Activated CD4-positive, alpha-beta T cell treated with anti-CD3 and anti-CD28 coated beads, Interleukin-2, amount 10 ng/mL, durations not matched to agents 7 days and 5 days (primary cell): ENCODE data around the gene CYP39A1. TPM values are rescaled to one million over a fixed set of nuclear protein-coding genes. Genes with fewer than 3 reads are reported as not detected.
A peak's percentile ranks its signal among the peaks of the same experiment; 100 is the strongest.

Source experiments
- CTCF ChIA-PET: fragments of 350-600 bp; sonication (Branson Sonifier 250); formaldehyde crosslinking; loops from one replicate; lab custom pipeline; 2021; ENCODE audit warnings: antibody characterized with exemption; lab: Charles Lee
- POLR2A ChIA-PET: fragments of 350-600 bp; sonication (Branson Sonifier 250); formaldehyde crosslinking; loops from one replicate; lab custom pipeline; 2021; ENCODE audit warnings: antibody characterized with exemption; lab: Charles Lee
- DNase-seq: peaks from one replicate; pipeline ENCODE4 v3.0.0-alpha.2; 2020
- H3K27ac Mint-ChIP-seq: one replicate; pipeline ENCODE4 v1.8.0; 2021; ENCODE audit warnings: mild to moderate bottlenecking, moderate library complexity, mixed read lengths
- H3K27me3 Mint-ChIP-seq: one replicate; pipeline ENCODE4 v1.8.0; 2021; ENCODE audit warnings: mixed read lengths
- H3K36me3 Mint-ChIP-seq: one replicate; pipeline ENCODE4 v1.8.0; 2021; ENCODE audit warnings: low read depth, mixed read lengths
- H3K4me1 Mint-ChIP-seq: one replicate; pipeline ENCODE4 v1.8.0; 2021; ENCODE audit warnings: mixed read lengths
- H3K4me3 Mint-ChIP-seq: one replicate; pipeline ENCODE4 v1.8.0; 2021; ENCODE audit warnings: mild to moderate bottlenecking, moderate library complexity, mixed read lengths
- H3K9me3 Mint-ChIP-seq: one replicate; pipeline ENCODE4 v1.8.0; 2021; ENCODE audit warnings: mixed read lengths
- total RNA-seq, 2 experiments: library from RNA; stranded (reverse); gene quantifications; one replicate each; pipeline ENCODE4 v1.2.3, GENCODE V29; 2021

The CYP39A1 gene, protein sequence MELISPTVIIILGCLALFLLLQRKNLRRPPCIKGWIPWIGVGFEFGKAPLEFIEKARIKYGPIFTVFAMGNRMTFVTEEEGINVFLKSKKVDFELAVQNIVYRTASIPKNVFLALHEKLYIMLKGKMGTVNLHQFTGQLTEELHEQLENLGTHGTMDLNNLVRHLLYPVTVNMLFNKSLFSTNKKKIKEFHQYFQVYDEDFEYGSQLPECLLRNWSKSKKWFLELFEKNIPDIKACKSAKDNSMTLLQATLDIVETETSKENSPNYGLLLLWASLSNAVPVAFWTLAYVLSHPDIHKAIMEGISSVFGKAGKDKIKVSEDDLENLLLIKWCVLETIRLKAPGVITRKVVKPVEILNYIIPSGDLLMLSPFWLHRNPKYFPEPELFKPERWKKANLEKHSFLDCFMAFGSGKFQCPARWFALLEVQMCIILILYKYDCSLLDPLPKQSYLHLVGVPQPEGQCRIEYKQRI
- not detected for total RNA-seq

DNA sequence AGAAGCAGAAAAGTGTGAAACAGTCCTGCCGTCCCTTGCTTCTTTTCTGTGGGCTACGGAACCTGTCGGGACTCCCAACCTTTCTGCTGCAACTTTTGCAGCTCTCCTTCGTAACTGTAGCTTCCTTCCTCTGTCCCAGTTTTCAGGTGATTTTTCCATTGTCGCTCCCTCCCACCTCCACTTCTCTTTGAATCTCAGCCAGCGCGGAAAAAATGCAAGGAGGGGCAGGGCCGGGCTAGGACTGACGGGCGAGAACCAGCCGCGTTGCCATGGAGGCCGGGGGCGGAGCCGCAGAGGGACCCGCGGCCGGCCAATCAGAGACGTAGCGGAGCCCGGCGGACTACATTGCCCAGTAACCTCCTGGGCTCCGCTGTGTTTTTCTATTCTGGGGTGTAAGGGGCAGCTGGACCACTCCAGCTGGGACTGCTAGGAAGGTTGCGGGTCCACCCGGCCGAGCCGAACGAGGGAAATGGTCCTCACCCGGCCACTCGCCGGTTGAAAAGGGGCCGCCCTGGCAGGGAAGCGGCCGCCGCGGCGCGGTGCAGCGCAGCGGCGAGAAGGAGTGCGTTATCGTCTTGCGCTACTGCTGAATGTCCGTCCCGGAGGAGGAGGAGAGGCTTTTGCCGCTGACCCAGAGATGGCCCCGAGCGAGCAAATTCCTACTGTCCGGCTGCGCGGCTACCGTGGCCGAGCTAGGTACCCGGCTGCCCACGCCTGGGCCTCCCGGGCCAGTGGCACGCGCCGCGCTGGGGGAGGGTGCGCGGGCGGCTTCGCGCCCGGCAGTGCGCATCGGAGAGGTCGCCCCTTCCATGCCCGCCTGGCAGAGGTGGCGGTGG lies at the start of gene CYP39A1, which contains the start of gene SLC25A27:
Gene CYP39A1 (minus strand): TSS at position 216 of the 836 bp plus-strand sequence. CDS start 236 bp downstream, outside the sequence.
Gene SLC25A27 (plus strand): TSS at position 373 of the 836 bp plus-strand sequence. CDS start 218 bp downstream, at position 591.
- H3K36me3 Mint-ChIP-seq: no peaks in the 10 kb centered on the region
- POLR2A ChIA-PET: no interaction called here

GRCh38 chr6:46699970-46700369 lies 47.4 kb upstream of the CYP39A1 start:
- Mint-ChIP-seq H3K27ac (no peak overlapping the region), H3K4me1 (no peaks in the 10 kb centered on the region), H3K27me3 (peaks cover 19% of the 10 kb centered on the region), H3K4me3 (no peak overlapping the region), H3K9me3 (no peaks in the 10 kb centered on the region), H3K36me3 (no peaks in the 10 kb centered on the region)
- ChIA-PET CTCF (no interaction called here), POLR2A (no interaction called here)
- DNase-seq: no peak

More for the DNA sequence above, at the start of gene CYP39A1, which contains the start of gene SLC25A27:
- Mint-ChIP-seq H3K9me3 (no peaks in the 10 kb centered on the region), H3K27ac (peak within 1 kb of the TSS; percentile 33), H3K4me1 (peaks cover 13% of the 10 kb centered on the region), H3K27me3 (peaks cover 49% of the 10 kb centered on the region), H3K4me3 (peak within 1 kb of the TSS; percentile 81)
- DNase-seq: peak; percentile 85
- CTCF ChIA-PET: no interaction called here

DNA sequence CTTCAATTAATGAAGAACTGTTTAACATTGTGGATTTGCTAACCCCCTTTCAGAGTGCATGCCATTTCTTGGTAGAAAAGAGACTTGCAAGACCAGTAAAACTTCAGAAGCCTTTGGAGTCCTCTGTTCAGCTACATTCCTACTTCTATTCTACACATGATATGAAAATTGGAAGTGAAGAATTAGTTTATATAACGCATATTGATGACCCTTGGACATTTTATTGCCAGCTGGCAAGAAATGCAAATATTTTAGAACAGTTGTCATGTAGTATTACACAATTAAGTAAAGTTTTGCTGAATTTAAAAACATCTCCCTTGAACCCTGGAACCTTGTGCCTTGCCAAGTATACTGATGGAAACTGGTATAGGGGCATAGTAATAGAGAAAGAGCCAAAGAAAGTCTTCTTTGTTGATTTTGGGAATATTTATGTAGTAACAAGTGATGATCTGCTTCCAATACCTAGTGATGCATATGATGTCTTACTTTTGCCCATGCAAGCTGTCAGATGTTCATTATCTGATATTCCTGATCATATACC lies 38.4 kb upstream of the CYP39A1 start:
- ChIA-PET CTCF (no interaction called here), POLR2A (no interaction called here)
- no peak for DNase-seq
- Mint-ChIP-seq H3K4me1 (no peaks in the 10 kb centered on the region), H3K36me3 (no peaks in the 10 kb centered on the region), H3K27me3 (no peaks in the 10 kb centered on the region), H3K27ac (no peak overlapping the region), H3K9me3 (peaks cover 3% of the 10 kb centered on the region), H3K4me3 (no peak overlapping the region)

DNA sequence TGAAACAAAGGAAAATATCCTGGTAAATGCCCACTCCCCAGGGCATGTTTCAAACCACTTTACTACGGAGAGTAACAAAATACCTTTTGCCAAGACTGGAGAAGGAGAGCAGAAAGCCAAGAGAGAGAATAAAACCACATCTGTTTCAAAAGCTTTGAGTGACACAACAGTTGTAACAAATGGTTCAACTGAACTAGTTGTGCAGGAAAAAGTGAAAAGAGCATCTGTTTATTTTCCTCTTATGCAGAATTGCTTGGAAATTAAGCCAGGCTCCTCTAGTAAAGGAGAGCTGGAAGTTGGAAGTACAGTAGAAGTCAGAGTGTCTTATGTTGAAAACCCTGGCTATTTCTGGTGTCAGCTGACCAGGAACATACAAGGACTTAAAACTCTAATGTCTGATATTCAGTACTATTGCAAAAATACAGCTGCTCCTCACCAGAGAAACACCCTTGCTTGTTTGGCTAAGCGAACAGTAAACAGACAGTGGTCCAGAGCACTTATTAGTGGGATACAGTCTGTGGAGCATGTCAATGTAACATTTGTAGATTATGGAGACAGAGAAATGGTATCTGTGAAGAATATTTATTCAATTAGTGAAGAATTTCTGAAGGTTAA lies 37.6 kb upstream of the CYP39A1 start:
- no peak for DNase-seq
- Mint-ChIP-seq H3K27ac (no peak overlapping the region), H3K27me3 (no peaks in the 10 kb centered on the region), H3K9me3 (peaks cover 3% of the 10 kb centered on the region), H3K4me1 (no peaks in the 10 kb centered on the region), H3K36me3 (no peaks in the 10 kb centered on the region), H3K4me3 (no peak overlapping the region)
- POLR2A ChIA-PET: no interaction called here
- CTCF ChIA-PET: no interaction called here

DNA sequence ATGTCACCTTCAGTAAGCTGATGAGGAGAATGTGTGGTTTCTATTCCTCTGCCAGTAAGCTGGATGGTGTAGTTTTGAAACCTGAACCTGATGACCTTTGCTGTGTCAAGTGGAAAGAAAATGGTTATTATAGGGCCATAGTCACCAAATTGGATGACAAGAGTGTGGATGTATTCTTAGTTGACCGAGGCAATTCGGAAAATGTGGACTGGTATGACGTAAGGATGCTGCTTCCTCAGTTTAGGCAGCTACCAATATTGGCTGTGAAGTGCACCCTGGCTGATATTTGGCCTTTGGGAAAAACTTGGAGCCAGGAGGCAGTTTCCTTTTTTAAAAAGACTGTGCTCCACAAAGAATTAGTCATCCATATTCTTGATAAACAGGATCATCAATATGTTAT lies 37.0 kb upstream of the CYP39A1 start:
- no peaks in the 10 kb centered on the region for H3K36me3 Mint-ChIP-seq
- no peak for DNase-seq
- no peaks in the 10 kb centered on the region for H3K4me1 Mint-ChIP-seq
- H3K9me3 Mint-ChIP-seq: peaks cover 3% of the 10 kb centered on the region
- H3K4me3 Mint-ChIP-seq: no peak overlapping the region
- no peak overlapping the region for H3K27ac Mint-ChIP-seq
- no peaks in the 10 kb centered on the region for H3K27me3 Mint-ChIP-seq
- CTCF ChIA-PET: no interaction called here
- POLR2A ChIA-PET: no interaction called here

GRCh38 chr6:46688966-46689335 lies 36.3 kb upstream of the CYP39A1 start:
- DNase-seq: no peak
- Mint-ChIP-seq H3K27me3 (no peaks in the 10 kb centered on the region), H3K4me1 (no peaks in the 10 kb centered on the region), H3K9me3 (peaks cover 3% of the 10 kb centered on the region), H3K36me3 (no peaks in the 10 kb centered on the region), H3K4me3 (no peak overlapping the region), H3K27ac (no peak overlapping the region)
- CTCF ChIA-PET: no interaction called here
- POLR2A ChIA-PET: no interaction called here

DNA sequence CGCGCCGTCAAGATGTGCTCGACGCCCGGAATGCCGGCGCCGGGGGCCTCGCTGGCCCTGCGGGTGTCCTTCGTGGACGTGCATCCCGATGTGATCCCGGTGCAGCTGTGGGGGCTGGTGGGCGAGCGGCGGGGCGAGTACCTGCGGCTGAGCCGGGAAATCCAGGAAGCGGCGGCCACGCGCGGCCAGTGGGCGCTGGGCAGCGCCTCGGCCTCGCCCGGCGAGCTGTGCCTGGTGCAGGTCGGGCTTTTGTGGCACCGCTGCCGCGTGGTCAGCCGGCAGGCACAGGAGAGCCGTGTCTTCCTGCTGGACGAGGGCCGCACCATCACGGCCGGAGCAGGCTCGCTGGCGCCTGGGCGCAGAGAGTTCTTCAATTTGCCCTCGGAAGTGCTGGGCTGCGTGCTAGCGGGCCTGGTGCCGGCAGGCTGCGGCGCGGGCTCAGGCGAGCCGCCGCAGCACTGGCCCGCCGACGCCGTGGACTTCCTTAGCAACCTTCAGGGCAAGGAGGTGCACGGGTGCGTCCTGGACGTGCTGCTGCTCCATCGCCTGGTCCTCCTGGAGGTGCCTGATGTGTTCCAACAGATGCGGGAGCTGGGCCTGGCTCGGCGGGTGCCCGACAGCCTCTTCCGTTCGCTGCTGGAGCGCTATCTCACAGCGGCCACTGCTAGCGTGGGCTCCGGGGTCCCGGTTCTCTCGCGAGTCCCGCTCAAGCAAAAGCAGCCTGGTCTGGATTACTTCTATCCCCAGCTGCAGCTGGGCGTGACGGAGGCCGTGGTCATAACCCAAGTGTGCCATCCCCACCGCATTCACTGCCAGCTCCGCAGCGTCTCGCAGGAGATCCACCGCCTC lies 35.7 kb upstream of the CYP39A1 start:
- Mint-ChIP-seq H3K27ac (no peak overlapping the region), H3K36me3 (no peaks in the 10 kb centered on the region), H3K4me1 (no peaks in the 10 kb centered on the region), H3K27me3 (no peaks in the 10 kb centered on the region), H3K4me3 (no peak overlapping the region), H3K9me3 (peaks cover 3% of the 10 kb centered on the region)
- POLR2A ChIA-PET: no interaction called here
- CTCF ChIA-PET: no interaction called here
- DNase-seq: no peak

GRCh38 chr6:46687619-46688097 lies 35.0 kb upstream of the CYP39A1 start, which contains the start of gene TDRD6:
Gene TDRD6, plus strand, starts transcription at chr6:46687885. Its CDS starts 244 bp downstream, at chr6:46688129.
- H3K36me3 Mint-ChIP-seq: no peaks in the 10 kb centered on the region
- POLR2A ChIA-PET: no interaction called here
- H3K4me1 Mint-ChIP-seq: no peaks in the 10 kb centered on the region
- no peak within 1 kb of the TSS for H3K27ac Mint-ChIP-seq
- no peak for DNase-seq
- CTCF ChIA-PET: no interaction called here
- H3K4me3 Mint-ChIP-seq: no peak within 1 kb of the TSS
- H3K27me3 Mint-ChIP-seq: no peaks in the 10 kb centered on the region
- H3K9me3 Mint-ChIP-seq: peaks cover 3% of the 10 kb centered on the region

DNA sequence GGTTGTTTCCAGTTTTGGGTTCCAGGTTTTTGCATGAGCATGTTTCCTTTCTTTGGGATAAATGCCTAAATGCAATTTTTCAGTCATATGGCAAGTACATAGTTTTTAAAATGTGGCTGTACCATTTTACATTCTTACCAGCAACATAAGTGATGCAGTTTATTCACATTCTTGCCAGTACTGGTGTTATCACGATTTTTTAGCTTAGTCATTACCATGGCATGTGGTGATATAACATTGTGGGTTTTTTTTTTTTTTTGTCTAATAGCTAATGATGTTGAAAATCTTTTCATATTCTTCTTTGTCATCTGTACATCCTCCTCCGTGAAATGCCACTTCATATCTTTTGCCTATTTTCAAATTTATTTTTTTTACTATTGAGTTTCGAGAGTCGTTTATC lies 32.2 kb upstream of the CYP39A1 start:
- ChIA-PET CTCF (no interaction called here), POLR2A (no interaction called here)
- Mint-ChIP-seq H3K36me3 (no peaks in the 10 kb centered on the region), H3K4me3 (no peak overlapping the region), H3K4me1 (no peaks in the 10 kb centered on the region), H3K27ac (no peak overlapping the region), H3K27me3 (peaks cover 5% of the 10 kb centered on the region), H3K9me3 (peaks cover 3% of the 10 kb centered on the region)
- no peak for DNase-seq

DNA sequence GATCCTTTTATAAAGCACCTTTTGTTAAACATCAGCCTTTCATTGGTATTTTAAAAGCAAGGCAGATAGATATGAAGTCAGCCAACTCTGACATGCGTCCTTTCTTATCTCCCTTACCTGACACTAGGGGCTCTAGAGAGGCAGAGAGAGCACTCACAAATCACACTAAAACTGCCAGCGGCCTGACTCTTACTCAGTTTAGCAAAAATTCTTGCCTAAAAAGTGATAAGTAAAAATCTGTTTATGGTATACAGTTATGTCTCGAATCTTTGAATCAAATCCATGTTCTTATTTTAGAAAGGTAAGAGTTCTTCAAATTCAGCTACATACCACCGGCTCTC lies 24.7 kb upstream of the CYP39A1 start:
- POLR2A ChIA-PET: no interaction called here
- Mint-ChIP-seq H3K4me3 (no peak overlapping the region), H3K36me3 (no peaks in the 10 kb centered on the region), H3K27ac (no peak overlapping the region), H3K9me3 (no peaks in the 10 kb centered on the region), H3K27me3 (peaks cover 8% of the 10 kb centered on the region), H3K4me1 (no peaks in the 10 kb centered on the region)
- CTCF ChIA-PET: no interaction called here
- no peak for DNase-seq

DNA sequence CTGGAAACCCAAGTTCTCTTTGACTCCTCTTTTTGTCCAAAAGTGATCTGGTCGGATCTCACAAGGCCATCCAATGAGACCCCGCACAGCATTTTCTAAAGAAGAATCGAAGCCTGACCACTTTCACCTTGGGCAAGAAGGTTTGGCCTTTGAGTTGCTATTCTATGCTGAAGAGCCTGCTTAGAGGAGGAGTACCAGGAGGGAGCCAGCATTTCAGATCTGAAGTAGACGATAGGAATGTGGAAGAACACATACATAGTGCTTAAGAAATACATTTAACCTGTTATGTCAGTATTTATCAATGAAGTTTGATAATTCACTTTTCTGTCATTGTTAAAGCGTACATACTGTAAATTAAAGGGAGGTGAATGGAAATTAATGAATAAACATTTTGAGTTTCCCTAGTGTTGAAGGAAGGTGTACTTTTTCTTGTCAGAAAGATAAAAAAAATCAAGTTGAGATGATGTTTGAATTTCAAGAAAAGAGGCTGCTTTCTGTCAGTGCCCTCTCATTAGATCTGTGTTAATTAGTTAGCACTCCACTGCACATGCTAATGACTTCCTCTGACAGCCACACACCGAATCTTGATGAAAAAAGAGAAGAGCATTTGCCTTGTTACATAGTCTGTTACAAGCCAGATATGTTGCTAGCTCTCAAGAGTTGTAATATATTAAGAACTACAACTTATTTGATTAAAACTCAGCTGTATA lies 24.1 kb upstream of the CYP39A1 start:
- ChIA-PET POLR2A (no interaction called here), CTCF (no interaction called here)
- H3K4me3 Mint-ChIP-seq: no peak overlapping the region
- H3K27ac Mint-ChIP-seq: no peak overlapping the region
- H3K9me3 Mint-ChIP-seq: no peaks in the 10 kb centered on the region
- H3K27me3 Mint-ChIP-seq: peaks cover 8% of the 10 kb centered on the region
- DNase-seq: no peak
- no peaks in the 10 kb centered on the region for H3K36me3 Mint-ChIP-seq
- no peaks in the 10 kb centered on the region for H3K4me1 Mint-ChIP-seq
